ENCODE measurements around the gene TBPL2.
"Not testable (repeated sequence)": the region's sequence is repeated elsewhere in the genome, so short reads cannot be mapped to it uniquely, and the experiment has no call there.

TBPL2 gene

DNA sequence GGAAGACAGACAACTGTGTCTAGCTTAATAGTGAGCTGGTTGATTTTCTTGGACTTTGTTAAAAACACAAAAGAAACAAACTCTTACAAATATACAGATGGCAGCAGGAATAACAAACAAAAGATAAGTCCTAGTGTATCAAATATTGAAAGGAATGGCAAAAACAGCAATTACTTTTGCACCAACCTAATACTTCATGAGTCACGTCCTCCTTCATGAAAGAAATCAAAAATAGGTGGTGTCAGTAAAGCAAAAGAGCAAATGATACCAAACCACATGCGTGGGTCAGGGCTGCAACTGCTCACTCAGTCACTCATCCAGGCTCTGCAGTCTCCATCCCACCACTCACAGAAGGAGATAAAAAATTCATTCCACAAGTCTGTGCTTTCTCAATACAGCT lies 40.6 kb downstream of the TBPL2 start:
- no peak for DNase-seq

- no peak for DNase-seq
Observed at GRCh38 chr14:55399183-55399582, 41.2 kb downstream of the TBPL2 start.

GRCh38 chr14:55398679-55399078 lies 41.7 kb downstream of the TBPL2 start:
- no peak for DNase-seq

DNA sequence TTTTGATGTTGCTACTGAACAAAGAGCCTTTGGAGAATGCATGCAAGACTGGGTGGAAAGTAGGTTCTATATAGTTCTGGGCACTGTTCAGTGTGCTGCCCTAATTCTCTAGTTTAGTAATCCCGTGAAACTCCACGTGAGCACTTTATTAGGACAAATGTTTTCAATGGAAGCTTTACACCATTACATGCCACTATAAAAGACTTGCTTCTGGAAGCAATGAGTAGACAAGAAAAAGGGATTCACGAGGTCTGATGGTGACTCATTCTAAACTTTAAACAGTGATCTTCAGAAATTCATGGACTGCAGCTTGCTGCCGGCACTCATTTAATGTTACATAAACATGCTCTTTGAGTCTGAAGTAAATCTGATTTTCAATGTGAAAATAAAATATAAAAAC lies 51.1 kb downstream of the TBPL2 start:
- DNase-seq, result no peak

DNA sequence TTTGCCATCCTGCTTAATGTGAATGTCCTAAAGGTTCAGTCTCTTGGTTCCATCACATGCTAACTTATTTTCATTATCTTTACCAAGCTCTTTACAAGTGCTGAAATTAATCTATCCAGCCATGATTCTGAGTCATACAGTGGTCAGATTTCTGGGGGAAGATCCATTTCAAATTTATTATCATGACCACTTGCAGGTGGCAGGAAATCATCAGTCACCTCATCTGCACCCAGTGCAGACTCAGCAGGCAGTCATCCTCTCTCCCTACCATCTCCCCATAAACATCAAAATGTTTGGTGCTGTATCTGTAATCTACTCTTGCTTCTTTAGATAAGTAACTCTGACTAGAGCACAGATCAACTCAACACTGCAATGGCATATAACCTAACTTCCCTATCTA lies 52.3 kb downstream of the TBPL2 start:
- no peak for DNase-seq

GRCh38 chr14:55387121-55387520 lies 53.3 kb downstream of the TBPL2 start:
- DNase-seq, result no peak

DNA sequence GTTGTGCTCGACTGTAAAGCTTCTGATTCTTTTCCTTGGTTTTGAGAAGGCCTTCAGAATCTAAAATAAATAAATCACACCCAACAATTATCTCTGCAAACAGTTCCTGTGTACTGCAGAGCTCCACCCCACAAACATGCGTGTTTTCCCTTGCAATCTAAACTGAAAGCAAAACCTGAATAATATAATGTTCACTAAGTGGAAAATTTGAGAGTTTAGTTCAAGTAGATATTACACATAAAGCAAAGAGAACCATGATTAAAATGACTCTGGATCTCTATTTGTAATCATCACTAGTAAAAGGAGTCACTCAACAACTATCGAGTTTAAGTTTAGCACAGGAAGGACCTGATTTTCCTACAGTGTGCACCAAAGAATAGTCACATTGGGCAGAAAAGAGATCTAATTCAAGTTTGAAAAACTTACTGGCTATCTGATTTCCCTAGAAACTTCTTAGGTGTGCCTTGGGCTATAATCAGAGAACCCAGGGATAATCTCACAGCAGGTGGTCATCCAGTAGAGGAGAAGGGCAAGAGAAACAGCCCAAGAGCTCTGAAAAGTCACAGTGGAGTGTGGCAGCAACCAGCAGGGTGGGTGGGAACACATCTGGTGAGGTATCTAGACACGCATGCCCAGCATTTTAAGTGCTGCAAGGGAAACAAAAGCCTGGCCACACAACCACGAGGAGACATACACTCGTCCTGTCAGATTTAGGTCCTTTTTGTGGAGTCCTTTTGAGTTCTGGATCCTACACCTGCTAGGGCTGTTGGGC lies 54.2 kb downstream of the TBPL2 start:
- no peak for DNase-seq

GRCh38 chr14:55384536-55384935 lies 55.9 kb downstream of the TBPL2 start:
- DNase-seq, result no peak

DNA sequence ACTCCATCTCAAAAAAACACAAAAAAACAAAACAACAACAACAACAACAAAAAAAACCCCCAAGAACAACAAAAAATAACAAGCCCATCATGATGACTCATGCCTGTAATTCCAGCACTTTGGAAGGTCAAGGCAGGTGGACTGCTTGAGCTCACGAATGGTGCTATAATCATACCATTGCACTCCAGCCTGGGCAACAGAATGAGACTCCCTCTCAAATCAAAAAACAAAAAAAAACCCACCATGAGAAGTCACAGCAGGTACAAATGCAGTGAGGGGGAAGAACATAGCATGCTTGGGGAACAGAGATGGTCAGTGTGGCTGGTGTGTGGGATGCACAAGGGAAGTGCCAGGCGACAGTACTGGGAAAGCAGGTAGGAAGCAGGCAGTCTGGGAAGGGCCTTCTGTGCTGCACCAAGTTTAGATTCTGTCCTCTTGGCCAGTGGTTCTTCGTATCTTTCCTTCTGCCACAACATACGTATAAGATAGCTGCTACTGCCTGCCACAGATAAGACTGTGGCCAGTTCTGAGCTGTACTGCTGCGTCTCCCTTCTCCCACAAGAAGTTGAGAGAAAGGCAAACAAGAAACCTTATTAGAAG lies 56.8 kb downstream of the TBPL2 start:
- no peak for DNase-seq

DNA sequence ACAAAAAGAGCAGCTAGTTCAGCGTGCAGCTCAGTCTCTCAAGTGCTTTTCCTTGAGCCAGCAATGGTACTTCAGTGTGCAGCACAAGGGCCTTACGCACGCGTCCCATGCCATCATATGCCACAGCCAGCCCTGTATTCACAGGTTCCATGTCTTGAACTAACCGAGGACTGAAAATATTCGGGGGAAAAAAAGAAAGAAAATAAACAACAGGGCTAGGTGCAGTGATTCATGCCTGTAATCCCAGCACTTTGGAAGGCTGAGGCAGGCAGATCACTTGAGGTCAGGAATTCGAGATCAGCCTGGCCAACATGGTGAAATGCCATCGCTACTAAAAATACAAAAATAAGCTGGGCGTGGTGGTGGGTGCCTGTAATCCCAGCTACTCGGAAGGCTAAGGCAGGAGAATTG lies 57.4 kb downstream of the TBPL2 start:
- not testable (repeated sequence) for DNase-seq

- no peak for DNase-seq
Observed at GRCh38 chr14:55382483-55382882, 57.9 kb downstream of the TBPL2 start.

- no peak for DNase-seq
Observed at GRCh38 chr14:55381561-55381960, 58.9 kb downstream of the TBPL2 start.

GRCh38 chr14:55381040-55381439 lies 59.4 kb downstream of the TBPL2 start:
- DNase-seq, result no peak

GRCh38 chr14:55377236-55377635 lies 63.2 kb downstream of the TBPL2 start:
- no peak for DNase-seq

GRCh38 chr14:55374771-55375170 lies 65.6 kb downstream of the TBPL2 start:
- DNase-seq, result no peak

DNA sequence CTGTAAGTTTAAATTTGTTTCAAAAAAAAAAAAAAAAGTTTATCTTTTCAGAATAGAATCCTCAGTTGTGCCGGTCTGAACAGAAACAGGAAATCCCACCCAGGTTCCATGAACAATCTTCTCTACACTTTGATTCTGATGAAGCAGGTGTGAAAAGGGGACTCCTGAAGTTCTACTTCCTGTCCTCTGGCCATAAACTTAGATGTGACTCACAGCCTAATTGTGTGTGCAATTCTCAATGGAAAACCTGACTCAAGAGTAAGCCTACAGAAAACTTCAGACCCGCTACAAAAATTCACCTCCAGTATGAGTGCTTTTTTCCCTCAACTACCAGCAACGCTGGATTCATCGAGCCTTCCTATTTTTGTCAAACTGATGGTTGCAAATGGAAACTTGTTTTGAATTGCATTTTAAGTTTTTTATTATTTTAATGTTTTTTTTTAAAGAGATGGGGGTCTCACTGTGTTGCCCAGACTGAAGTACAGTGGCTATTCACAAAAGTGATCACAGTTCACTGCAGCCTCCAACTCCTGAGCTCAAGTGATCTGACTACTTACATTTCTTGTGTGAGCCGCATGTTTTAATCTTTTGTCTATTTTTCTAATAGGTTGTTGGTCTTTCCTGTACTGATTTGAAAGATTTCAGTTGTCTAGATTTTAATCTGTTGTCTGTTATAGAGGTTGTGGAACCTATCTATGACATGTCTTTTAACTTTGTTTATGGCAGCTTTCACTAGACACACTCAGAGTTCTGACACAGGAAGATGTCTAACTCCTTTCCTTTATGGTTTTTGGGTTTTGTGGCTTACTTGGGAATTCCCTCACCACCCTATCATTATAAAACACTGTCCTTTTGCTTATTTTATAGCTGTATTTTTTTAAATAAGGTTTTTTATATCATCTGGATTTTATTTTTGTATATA lies 66.4 kb downstream of the TBPL2 start:
- DNase-seq, result no peak

DNA sequence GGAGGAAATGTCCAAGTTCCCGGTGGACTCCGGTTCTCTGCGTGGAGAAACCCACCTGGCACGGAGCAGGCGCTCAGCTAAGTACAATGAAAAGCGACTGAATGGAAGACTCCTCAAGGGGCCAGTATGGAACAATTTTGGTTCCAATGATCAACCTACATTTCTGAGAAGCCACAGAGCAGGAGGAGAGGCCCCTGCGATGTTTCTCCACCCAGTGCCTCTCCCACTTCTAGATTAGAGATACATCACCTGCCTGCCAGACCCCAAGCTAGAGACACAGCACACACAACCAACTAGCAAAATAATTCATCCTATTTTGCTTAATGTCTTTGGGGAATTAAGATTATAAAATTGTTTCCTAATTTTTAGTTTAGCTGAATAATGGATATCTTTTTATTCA lies 67.6 kb downstream of the TBPL2 start:
- DNase-seq, result no peak

DNA sequence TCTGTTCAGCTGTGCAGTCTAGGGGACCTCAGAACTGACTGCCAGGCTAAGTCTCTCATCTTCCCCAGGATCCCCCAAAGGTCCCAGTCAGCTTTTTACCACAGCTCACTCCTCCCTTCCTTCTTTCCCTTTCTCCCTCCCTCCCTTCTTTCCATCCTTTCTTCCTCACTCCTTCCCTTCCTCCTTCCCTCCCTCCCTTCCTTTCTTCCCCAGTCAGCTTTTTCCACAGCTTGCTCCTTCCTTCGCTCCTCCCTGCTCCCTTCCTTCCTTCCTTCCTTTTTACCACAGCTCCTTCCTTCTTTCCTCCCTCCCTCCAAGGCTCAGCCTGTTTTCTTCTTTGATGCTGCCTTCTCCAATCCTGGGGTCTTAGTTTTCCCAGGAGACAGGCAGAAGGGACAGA lies 68.0 kb downstream of the TBPL2 start:
- no peak for DNase-seq

- no peak for DNase-seq
Observed at GRCh38 chr14:55370883-55371455, 69.4 kb downstream of the TBPL2 start.

DNA sequence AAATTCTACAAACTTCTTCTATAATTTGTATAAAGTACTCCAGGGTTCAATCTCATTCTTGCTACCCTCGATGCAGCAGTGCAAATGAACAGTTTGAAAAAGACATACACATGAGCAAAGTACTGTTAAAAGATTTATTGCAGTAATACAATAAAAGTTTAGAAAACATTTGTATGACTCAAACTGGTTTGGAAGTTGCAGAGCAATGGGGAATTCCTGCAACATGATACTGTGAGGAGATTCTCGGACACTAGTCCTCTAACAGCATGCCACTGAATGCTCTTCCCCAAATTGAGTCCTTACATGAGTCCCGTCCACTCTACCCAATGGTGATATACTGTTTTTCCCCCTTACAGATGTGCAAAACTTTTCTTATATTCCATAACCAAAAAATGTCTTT lies 74.1 kb downstream of the TBPL2 start:
- no peak for DNase-seq

All from NCI-H446 treated with DMSO at 0.1 percent for 48 hours (cell line).